NCI-H146 treated with DMSO at 0.1 percent for 48 hours (cell line): ENCODE results near the gene FAH.

Source experiments
- DNase-seq: peaks from one replicate; lab custom pipeline; 2025; ENCODE audit not compliant: unreplicated experiment; lab: John Stamatoyannopoulos, UW

The FAH gene

GRCh38 chr15:80194186-80194585 is 41.4 kb downstream of the FAH start:
- DNase-seq = no peak

- no peak for DNase-seq
Observed at GRCh38 chr15:80194914-80195313, 42.1 kb downstream of the FAH start.

GRCh38 chr15:80199366-80199765 is 46.6 kb downstream of the FAH start:
- DNase-seq = no peak

GRCh38 chr15:80199869-80200268 is 47.1 kb downstream of the FAH start:
- no peak for DNase-seq

GRCh38 chr15:80201256-80202015 is 48.6 kb downstream of the FAH start:
- DNase-seq = no peak

- no peak for DNase-seq
Observed at GRCh38 chr15:80202016-80202315, 49.2 kb downstream of the FAH start.

- DNase-seq = no peak
Observed at GRCh38 chr15:80202641-80203360, 50.0 kb downstream of the FAH start.

- DNase-seq = no peak
Observed at GRCh38 chr15:80203361-80203885, 50.6 kb downstream of the FAH start.

- DNase-seq = no peak
Observed at GRCh38 chr15:80204231-80204630, 51.4 kb downstream of the FAH start.

GRCh38 chr15:80207887-80208286 is 55.1 kb downstream of the FAH start:
- no peak for DNase-seq

- DNase-seq = no peak
Observed at GRCh38 chr15:80208758-80209734, 56.2 kb downstream of the FAH start.

GRCh38 chr15:80210611-80211573 is 58.1 kb downstream of the FAH start:
- DNase-seq = no peak

- no peak for DNase-seq
Observed at GRCh38 chr15:80211976-80212375, 59.2 kb downstream of the FAH start.

- DNase-seq = no peak
Observed at GRCh38 chr15:80214910-80215309, 62.1 kb downstream of the FAH start.

GRCh38 chr15:80216141-80216540 is 63.3 kb downstream of the FAH start:
- no peak for DNase-seq

- DNase-seq = no peak
Observed at GRCh38 chr15:80216911-80217310, 64.1 kb downstream of the FAH start.

- no peak for DNase-seq
Observed at GRCh38 chr15:80217327-80217900, 64.6 kb downstream of the FAH start.

GRCh38 chr15:80219955-80220354 is 67.2 kb downstream of the FAH start:
- DNase-seq = no peak

GRCh38 chr15:80228959-80229610 is 76.3 kb downstream of the FAH start:
- DNase-seq = no peak
